MCF 10A (cell line): ENCODE data around the gene STPG1. TPM values are rescaled to one million over a fixed set of nuclear protein-coding genes. Genes with fewer than 3 reads are reported as not detected.

Experiments used
- BruUV-seq: library from RNA; stranded (reverse); fragments of 400-500 nt; replicated peaks from 2 replicates; lab custom pipeline; 2021; lab: Mats Ljungman, UMichigan
- CTCF ChIA-PET: fragments of 300-600 bp; sonication (Branson Sonifier 250); formaldehyde crosslinking; extraction: SDS; loops from one replicate; lab custom pipeline; 2021; ENCODE audit warnings: antibody characterized with exemption, inconsistent platforms; lab: Yijun Ruan, JAX
- POLR2A ChIA-PET: fragments of 300-600, 350-650 bp; sonication (Branson Sonifier 250); formaldehyde crosslinking; extraction: SDS; loops from one replicate; lab custom pipeline; 2020; ENCODE audit warnings: antibody characterized with exemption, inconsistent platforms; lab: Yijun Ruan, JAX
- DNase-seq: peaks from one replicate; pipeline ENCODE4 v3.0.0-alpha.2; 2018; ENCODE audit not compliant: unreplicated experiment
- H3K27ac Mint-ChIP-seq: one replicate; pipeline ENCODE4 v1.8.0; 2022; ENCODE audit warnings: mild to moderate bottlenecking, low read depth, mixed read lengths; ENCODE audit not compliant: unreplicated experiment
- H3K27me3 Mint-ChIP-seq: one replicate; pipeline ENCODE4 v1.8.0; 2022; ENCODE audit warnings: mixed read lengths; ENCODE audit not compliant: insufficient read depth, unreplicated experiment
- H3K36me3 Mint-ChIP-seq: one replicate; pipeline ENCODE4 v1.8.0; 2022; ENCODE audit warnings: mild to moderate bottlenecking, moderate library complexity, mixed read lengths; ENCODE audit not compliant: insufficient read depth, unreplicated experiment
- H3K4me1 Mint-ChIP-seq: one replicate; pipeline ENCODE4 v1.8.0; 2022; ENCODE audit warnings: mixed read lengths; ENCODE audit not compliant: insufficient read depth, unreplicated experiment
- H3K4me3 Mint-ChIP-seq: one replicate; pipeline ENCODE4 v1.8.0; 2022; ENCODE audit warnings: mild to moderate bottlenecking, moderate library complexity, mixed read lengths; ENCODE audit not compliant: unreplicated experiment
- H3K9me3 Mint-ChIP-seq: one replicate; pipeline ENCODE4 v1.8.0; 2022; ENCODE audit warnings: mixed read lengths; ENCODE audit not compliant: unreplicated experiment
- CTCF ChIP-seq: fragments of 200-600 bp; IDR thresholded peaks from one replicate; pipeline ENCODE4 v1.8.0; 2022; ENCODE audit warnings: antibody characterized with exemption, mild to moderate bottlenecking; ENCODE audit not compliant: unreplicated experiment
- intact Hi-C: fragments of 100-400 bp; cut with micrococcal nuclease; formaldehyde crosslinking; loops from 2 replicates; pipeline ENCODE4 v1.14.1; 2022
- total RNA-seq: library from RNA; stranded (reverse); gene quantifications from 2 replicates; pipeline ENCODE4 v1.2.3, GENCODE V29; 2022

The STPG1 gene
- total RNA-seq, 1 experiment from 2014 or later = 19.7 TPM

- H3K4me3 Mint-ChIP-seq = no peak overlapping the region
- H3K9me3 Mint-ChIP-seq = no peaks in the 10 kb centered on the region
- intact Hi-C loops = no loop called here
- peaks cover 72% of the 10 kb centered on the region for H3K36me3 Mint-ChIP-seq
- no TSS peak for BruUV-seq
- TF ChIP-seq CTCF = no peak
- POLR2A ChIA-PET = no interaction called here
- no peaks in the 10 kb centered on the region for H3K4me1 Mint-ChIP-seq
- no peaks in the 10 kb centered on the region for H3K27me3 Mint-ChIP-seq
- peak overlapping the region; percentile 75 for H3K27ac Mint-ChIP-seq
- CTCF ChIA-PET = no interaction called here
- no peak for DNase-seq
Measured at GRCh38 chr1:24455272-24455671, 41.7 kb upstream of the STPG1 start.

GRCh38 chr1:24454673-24455072 lies 41.1 kb upstream of the STPG1 start:
- peaks cover 72% of the 10 kb centered on the region for H3K36me3 Mint-ChIP-seq
- no peak for TF ChIP-seq CTCF
- no peak overlapping the region for H3K4me3 Mint-ChIP-seq
- H3K27me3 Mint-ChIP-seq = no peaks in the 10 kb centered on the region
- intact Hi-C loops = no loop called here
- CTCF ChIA-PET = no interaction called here
- H3K27ac Mint-ChIP-seq = peak overlapping the region; percentile 75
- POLR2A ChIA-PET = no interaction called here
- no peaks in the 10 kb centered on the region for H3K9me3 Mint-ChIP-seq
- no TSS peak for BruUV-seq
- no peaks in the 10 kb centered on the region for H3K4me1 Mint-ChIP-seq
- DNase-seq = no peak

- POLR2A ChIA-PET = interaction anchor here (0.9 kb wide), 1 partner anchor 22 kb away, joined by 3 read pairs; no protein-coding TSS in a partner anchor
- CTCF ChIA-PET = interaction anchor here (1.0 kb wide), 2 partner anchors 10 to 134 kb away, joined by 3 read pairs; no protein-coding TSS in a partner anchor
- Mint-ChIP-seq H3K4me3 (no peak overlapping the region), H3K27me3 (no peaks in the 10 kb centered on the region), H3K36me3 (peaks cover 88% of the 10 kb centered on the region), H3K9me3 (no peaks in the 10 kb centered on the region), H3K4me1 (no peaks in the 10 kb centered on the region), H3K27ac (no peak overlapping the region)
- BruUV-seq = no TSS peak
- no peak for DNase-seq
- no peak for TF ChIP-seq CTCF
- intact Hi-C loops = no loop called here
Measured at GRCh38 chr1:24452922-24453485, 39.4 kb upstream of the STPG1 start.

GRCh38 chr1:24451746-24452145 lies 38.2 kb upstream of the STPG1 start:
- POLR2A ChIA-PET = interaction anchor here (1.3 kb wide), 1 partner anchor 35 kb away, joined by 3 read pairs; no protein-coding TSS in a partner anchor
- no peaks in the 10 kb centered on the region for H3K9me3 Mint-ChIP-seq
- TF ChIP-seq CTCF = no peak
- no TSS peak for BruUV-seq
- H3K36me3 Mint-ChIP-seq = peaks cover 88% of the 10 kb centered on the region
- intact Hi-C loops = no loop called here
- CTCF ChIA-PET = interaction anchor here (0.5 to 0.7 kb wide), 3 partner anchors 33 to 643 kb away, joined by 3 to 4 read pairs (median 3); no protein-coding TSS in a partner anchor
- DNase-seq = no peak
- no peak overlapping the region for H3K4me3 Mint-ChIP-seq
- no peaks in the 10 kb centered on the region for H3K4me1 Mint-ChIP-seq
- H3K27me3 Mint-ChIP-seq = no peaks in the 10 kb centered on the region
- H3K27ac Mint-ChIP-seq = no peak overlapping the region
